K562 (cell line): Measurements from ENCODE around the gene TUBA4B. TPM values are rescaled to one million over a fixed set of nuclear protein-coding genes. Genes with fewer than 3 reads are reported as not detected.

ENCODE experiments used
- ATF1 ChIP-seq, 2 experiments: fragments of 450-650 bp in 1 of 2; IDR thresholded peaks; 2 replicates each; pipeline ENCODE4 v1.6.1; 2016; ENCODE audit warnings: missing compliant biosample characterization in 1 of 2, missing genetic modification characterization in 1 of 2
- CREM ChIP-seq: IDR thresholded peaks from 2 replicates; pipeline ENCODE4 v1.6.1; 2014; ENCODE audit warnings: antibody characterized with exemption, low read depth
- EGR1 ChIP-seq: fragments of 450-650 bp; conservative IDR thresholded peaks from 2 replicates; pipeline ENCODE4 v1.6.1; 2017; ENCODE audit warnings: mild to moderate bottlenecking
- JUND ChIP-seq, 2 experiments: IDR thresholded peaks; 2 replicates in 1 of 2; 3 replicates in 1 of 2; pipeline ENCODE4 v1.6.1; 2011; ENCODE audit warnings: borderline replicate concordance in 2 of 2, low read depth in 2 of 2, low read length in 2 of 2, improper control_type of control experiment in 1 of 2, missing biosample characterization in 1 of 2, missing genetic modification characterization in 1 of 2, missing genetic modification reagents in 1 of 2
- L3MBTL2 ChIP-seq: fragments of 450-650 bp; IDR thresholded peaks from 2 replicates; pipeline ENCODE4 v1.6.1; 2016; ENCODE audit warnings: mild to moderate bottlenecking, moderate library complexity
- PKNOX1 ChIP-seq: fragments of 450-650 bp; IDR thresholded peaks from 2 replicates; pipeline ENCODE4 v1.6.1; 2016
- SMARCA5 ChIP-seq: fragments of 450-650 bp; IDR thresholded peaks from 2 replicates; pipeline ENCODE4 v1.6.1; 2016
- TEAD4 ChIP-seq, 2 experiments: sonication (generic) in 1 of 2; formaldehyde crosslinking in 1 of 2; IDR thresholded peaks; 2 replicates each; pipeline versions ENCODE4 v1.6.1 to v1.8.0; 2012 to 2022; ENCODE audit warnings: borderline replicate concordance in 1 of 2, inconsistent platforms in 1 of 2, low read length in 1 of 2, mild to moderate bottlenecking in 1 of 2, missing genetic modification reagents in 1 of 2
- UBTF ChIP-seq, 2 experiments: IDR thresholded peaks; 2 replicates each; pipeline ENCODE4 v1.6.1; 2012; ENCODE audit warnings: improper control_type of control experiment in 2 of 2, low read depth in 2 of 2, low read length in 2 of 2, borderline replicate concordance in 1 of 2
- YY1 ChIP-seq, 3 experiments: IDR thresholded peaks; 2 replicates each; pipeline ENCODE4 v1.6.1; 2011; ENCODE audit warnings: low read length in 2 of 3, mild to moderate bottlenecking in 2 of 3, moderate library complexity in 2 of 3, borderline replicate concordance in 1 of 3, control low read depth in 1 of 3, low read depth in 1 of 3; ENCODE audit not compliant: insufficient read depth in 3 of 3, insufficient replicate concordance in 2 of 3, control insufficient read depth in 1 of 3, insufficient read length in 1 of 3; ENCODE audit errors: extremely low read depth in 1 of 3
- ZBTB12 ChIP-seq: fragments of 250-450 bp; sonication (Bioruptor Pico); IDR thresholded peaks from 2 replicates; pipeline ENCODE4 v1.4.0; 2020
- ZBTB7A ChIP-seq: IDR thresholded peaks from 2 replicates; pipeline ENCODE4 v1.6.1; 2011; ENCODE audit warnings: low read depth, mild to moderate bottlenecking, low read length, moderate library complexity, borderline replicate concordance; ENCODE audit not compliant: control insufficient read depth
- ZNF592 ChIP-seq: fragments of 450-650 bp; IDR thresholded peaks from 2 replicates; pipeline ENCODE4 v1.6.1; 2017; ENCODE audit warnings: antibody characterized with exemption, mild to moderate bottlenecking
- ZNF644 ChIP-seq: fragments of 200-800 bp; sonication (Bioruptor generic); IDR thresholded peaks from 2 replicates; pipeline ENCODE4 v1.6.1; 2016; ENCODE audit warnings: low read depth, missing genetic modification characterization, missing compliant biosample characterization
- ZNF766 ChIP-seq: fragments of 200-800 bp; sonication (Bioruptor generic); conservative IDR thresholded peaks from 2 replicates; pipeline ENCODE4 v1.6.1; 2016; ENCODE audit warnings: missing genetic modification characterization, missing compliant biosample characterization
- polyA plus RNA-seq, 8 experiments: library from polyadenylated mRNA; depleted of rRNA in 4 of 8; stranded (reverse) in 5 of 8; unstranded in 3 of 8; fragments of >200 nt; fragmentation: Nextera tagmentation in 2 of 8; fragmentation: Illumina TruSeq in 1 of 8; extraction: Ambion mirVana in 2 of 8; extraction: Trizol in 1 of 8; gene quantifications; 2 replicates each; pipeline versions ENCODE4 v1.2.1 to v1.2.3, GENCODE V29; 2011 to 2014; ENCODE audit warnings: inconsistent platforms in 1 of 8, missing spikeins in 1 of 8
- total RNA-seq, 7 experiments: library from RNA; depleted of rRNA in 6 of 7; stranded (reverse); fragments of >200 nt in 6 of 7; fragmentation: Illumina TruSeq in 2 of 7; extraction: Trizol in 2 of 7; gene quantifications; 2 replicates each; pipeline versions ENCODE4 v1.2.1 to v1.2.3, GENCODE V29; 2011 to 2021; ENCODE audit warnings: low replicate concordance in 1 of 7

TUBA4B gene
- total and polyA plus RNA-seq, 9 of the 15 experiments (the other 6 are each of a cell fraction or from before 2014, with no cell fraction given), result 0.04 TPM; not detected in 8

- TF ChIP-seq JUND (IDR thresholded peaks at IDR 0.05; ENCODE audit: borderline replicate concordance, low read depth, low read length), result no peak
- peak; percentile 28; the same call in 1 of the 3 replicates for TF ChIP-seq JUND (tag; IDR thresholded peaks at IDR 0.05; ENCODE audit: borderline replicate concordance, low read depth, low read length)
- TF ChIP-seq ZNF644 (tag), result 0 out of 2 replicates have a peak, but pooled peaks have one; percentile 63
- TF ChIP-seq ZBTB7A, result peak; percentile 52; the same call in 1 of the 2 replicates
- peak; percentile 80; the same call in 1 of the 2 replicates for TF ChIP-seq ZNF592
- peak; percentile 80 for TF ChIP-seq EGR1
- peak; percentile 14; the same call in 1 of the 2 replicates for TF ChIP-seq L3MBTL2
- peak; percentile 33; the same call in 1 of the 2 replicates for TF ChIP-seq PKNOX1
- TF ChIP-seq ZBTB12 (CRISPR knock-in tag), result no peak
- TF ChIP-seq TEAD4 (IDR thresholded peaks at IDR 0.05; ENCODE audit: low read length), result peak; percentile 46; the same call in 1 of the 2 replicates
- no peak for TF ChIP-seq TEAD4 (CRISPR knock-in tag; IDR thresholded peaks at IDR 0.05; ENCODE audit: borderline replicate concordance)
- TF ChIP-seq UBTF (IDR thresholded peaks at IDR 0.05; ENCODE audit: borderline replicate concordance in 1 of 2, low read depth in 2 of 2, low read length in 2 of 2), result 0 out of 4 replicates have a peak, but pooled peaks of 1 of the 2 experiments have one; percentile 38
- TF ChIP-seq ZNF766, result 0 out of 2 replicates have a peak, but pooled peaks have one; percentile 26
- peak; percentile 56 for TF ChIP-seq CREM
- TF ChIP-seq ATF1 (CRISPR knock-in tag; IDR thresholded peaks at IDR 0.05), result no peak
- TF ChIP-seq ATF1 (tag; IDR thresholded peaks at IDR 0.05), result 0 out of 2 replicates have a peak, but pooled peaks have one; percentile 32
- no peak for TF ChIP-seq SMARCA5
- TF ChIP-seq YY1 (IDR thresholded peaks at IDR 0.05; ENCODE audit: borderline replicate concordance in 1 of 3, control insufficient read depth in 1 of 3, extremely low read depth in 1 of 3, insufficient read depth in 3 of 3, insufficient read length in 1 of 3, insufficient replicate concordance in 2 of 3, low read depth in 1 of 3, low read length in 2 of 3), result peak in 2 of 3 experiments; percentile 12 to 61
Observed at GRCh38 chr2:219287580-219288265, 34.7 kb downstream of the TUBA4B start (continued).
